GM18907 (cell line): ENCODE measurements around the gene PRKN.
"Not testable (repeated sequence)": the region's sequence is repeated elsewhere in the genome, so short reads cannot be mapped to it uniquely, and the experiment has no call there.

ENCODE experiments used
- ATAC-seq: cut with Tn5 transposase; IDR thresholded peaks from one replicate; pipeline ENCODE4 v1.9.1; 2021; ENCODE audit warnings: mild to moderate bottlenecking, moderate library complexity; ENCODE audit not compliant: unreplicated experiment

PRKN gene

GRCh38 chr6:162390961-162391811 lies 336.4 kb downstream of the PRKN start:
- ATAC-seq, result not testable (repeated sequence)

DNA sequence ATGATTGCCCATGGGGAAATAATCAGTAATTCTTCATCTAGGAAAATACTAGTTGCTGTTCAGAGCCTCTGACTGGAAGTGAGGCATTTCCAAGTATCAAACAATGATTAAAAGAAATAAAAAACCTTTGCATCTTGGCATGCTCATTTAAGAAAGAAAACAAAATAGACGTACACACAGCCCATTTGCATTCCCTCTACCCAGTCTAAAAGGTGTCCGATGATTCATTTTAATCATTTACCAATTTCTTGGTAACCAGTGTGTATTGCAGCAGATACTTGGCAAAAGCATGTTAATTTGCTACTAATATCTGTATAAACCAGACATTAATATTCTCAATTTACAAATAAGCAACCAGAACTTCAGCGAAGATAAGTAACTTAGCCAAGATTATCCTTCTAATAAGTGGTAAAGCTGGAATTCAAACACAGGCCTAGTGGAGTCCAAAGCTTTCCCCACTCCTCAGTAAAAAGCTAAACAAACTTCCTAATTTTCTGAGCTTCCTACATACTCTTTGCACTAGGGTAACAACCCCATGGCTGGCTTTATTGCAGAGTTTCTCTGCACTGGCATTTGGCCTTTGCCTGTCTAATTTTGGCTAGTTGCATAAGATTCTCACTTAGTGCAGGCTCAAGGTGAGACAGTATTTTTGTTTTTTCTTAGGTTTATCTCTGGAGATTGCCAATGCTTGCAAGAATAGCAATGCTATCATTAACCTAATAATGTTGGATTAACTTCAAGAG lies 338.1 kb downstream of the PRKN start:
- ATAC-seq, result no peak

DNA sequence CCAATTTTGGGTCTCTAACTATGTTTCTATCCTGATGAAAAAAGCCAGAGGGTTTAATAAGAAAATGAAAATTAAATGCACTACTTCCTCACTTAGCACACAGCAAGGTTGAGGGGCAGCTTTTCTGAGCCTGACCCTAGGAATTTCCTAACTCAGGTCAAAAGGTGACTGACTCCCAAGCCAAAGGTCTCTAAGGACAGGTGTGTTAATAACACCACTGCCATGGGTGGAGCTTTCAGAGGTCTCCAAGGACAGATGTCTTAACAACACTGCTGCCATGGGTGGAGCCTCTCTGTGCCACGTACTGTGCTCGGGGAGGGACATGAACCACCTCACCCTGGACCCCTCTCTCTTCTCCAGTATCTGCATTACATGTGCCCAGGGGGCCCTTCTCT lies 339.2 kb downstream of the PRKN start:
- no peak for ATAC-seq

GRCh38 chr6:162387718-162388382 lies 339.7 kb downstream of the PRKN start:
- ATAC-seq, result no peak

DNA sequence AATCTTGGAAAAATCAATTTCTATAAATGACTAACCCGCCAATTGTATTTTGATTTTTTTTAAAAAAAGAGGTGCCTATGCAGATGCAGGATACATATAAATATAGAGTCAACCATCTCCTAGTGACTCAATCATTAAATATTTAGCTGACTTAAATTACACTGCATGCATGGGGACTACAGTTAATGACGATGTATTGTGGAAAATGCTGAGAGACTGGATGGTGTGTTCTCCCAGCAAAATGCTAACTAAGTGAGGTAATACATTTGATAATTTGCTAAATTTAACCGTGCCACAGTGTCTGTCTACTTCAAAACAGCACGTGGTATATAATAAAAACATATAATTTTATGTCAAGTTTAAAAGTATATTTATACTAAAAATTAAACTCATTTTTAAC lies 341.6 kb downstream of the PRKN start:
- no peak for ATAC-seq

DNA sequence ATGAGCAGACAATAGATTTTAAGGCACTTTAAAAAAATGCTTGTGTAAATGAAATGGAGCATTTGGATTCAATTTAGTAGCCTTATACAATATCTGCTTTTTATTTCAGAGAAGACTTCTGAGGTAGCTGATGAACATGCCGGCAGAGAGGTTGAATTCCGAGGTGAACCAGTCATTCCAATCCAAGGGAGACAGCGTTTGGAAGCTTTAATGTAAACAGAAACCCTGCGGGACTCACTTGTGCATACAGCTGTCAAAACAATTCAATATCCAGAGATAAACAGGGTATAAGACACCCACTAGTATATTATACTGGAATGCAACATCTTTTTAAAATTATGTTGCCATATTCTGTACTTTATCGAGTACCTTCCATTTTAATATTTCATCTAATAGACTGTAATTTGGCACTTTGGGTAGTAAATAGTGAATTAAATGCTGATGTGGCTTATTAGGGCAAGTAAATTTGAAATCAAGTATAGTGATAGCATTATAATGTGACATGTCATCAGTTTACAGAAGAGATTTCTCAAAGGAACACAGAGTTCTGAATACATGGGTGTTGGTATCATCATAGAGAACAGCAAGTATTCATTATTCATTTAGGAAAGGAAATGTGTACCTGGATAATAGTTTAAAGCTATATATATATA lies 347.7 kb downstream of the PRKN start:
- ATAC-seq, result no peak

- no peak for ATAC-seq
Observed at GRCh38 chr6:162377735-162378134, 349.8 kb downstream of the PRKN start.

DNA sequence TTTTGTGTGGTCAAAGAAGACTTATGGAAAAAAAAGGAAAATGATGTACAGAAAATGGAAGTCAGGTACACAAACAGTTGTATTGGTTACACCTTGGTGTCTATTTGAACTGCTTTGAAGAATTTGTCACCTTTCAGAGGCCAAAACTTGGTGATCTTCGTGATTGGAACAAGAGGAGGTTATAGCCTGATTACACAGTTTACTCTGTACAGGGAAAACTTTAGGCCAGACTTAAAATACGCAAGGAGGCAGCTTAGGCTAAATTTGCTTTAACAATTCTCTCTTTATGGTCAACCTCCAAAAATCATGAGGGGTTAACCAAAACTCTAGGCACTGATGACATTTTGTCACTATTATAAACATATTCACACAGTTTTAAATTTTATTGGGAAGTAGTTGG lies 353.7 kb downstream of the PRKN start:
- no peak for ATAC-seq

DNA sequence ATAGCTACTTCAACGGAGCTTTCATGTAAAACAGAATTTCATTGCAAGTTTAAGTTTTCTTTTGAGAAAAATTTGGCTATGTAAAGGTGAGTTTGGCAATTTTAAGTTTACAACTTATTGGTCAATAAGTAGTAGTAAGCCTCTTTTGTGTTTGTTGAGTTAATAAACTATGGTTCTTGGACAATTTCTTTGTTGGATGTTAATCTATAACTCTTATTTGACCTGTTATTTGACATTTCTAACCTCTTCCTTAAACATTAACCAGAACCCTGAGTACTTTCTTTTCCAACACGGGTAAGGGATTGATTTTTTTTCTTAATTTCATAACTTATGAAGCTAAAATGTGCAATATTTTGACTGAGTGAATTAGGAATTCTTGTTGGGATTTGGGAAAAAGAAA lies 354.4 kb downstream of the PRKN start:
- ATAC-seq, result no peak

- ATAC-seq, result no peak
Observed at GRCh38 chr6:162372106-162372505, 355.5 kb downstream of the PRKN start.

- ATAC-seq, result no peak
Observed at GRCh38 chr6:162371121-162371520, 356.4 kb downstream of the PRKN start.

GRCh38 chr6:162369091-162369490 lies 358.5 kb downstream of the PRKN start:
- no peak for ATAC-seq

GRCh38 chr6:162364488-162364887 lies 363.1 kb downstream of the PRKN start:
- ATAC-seq, result no peak

DNA sequence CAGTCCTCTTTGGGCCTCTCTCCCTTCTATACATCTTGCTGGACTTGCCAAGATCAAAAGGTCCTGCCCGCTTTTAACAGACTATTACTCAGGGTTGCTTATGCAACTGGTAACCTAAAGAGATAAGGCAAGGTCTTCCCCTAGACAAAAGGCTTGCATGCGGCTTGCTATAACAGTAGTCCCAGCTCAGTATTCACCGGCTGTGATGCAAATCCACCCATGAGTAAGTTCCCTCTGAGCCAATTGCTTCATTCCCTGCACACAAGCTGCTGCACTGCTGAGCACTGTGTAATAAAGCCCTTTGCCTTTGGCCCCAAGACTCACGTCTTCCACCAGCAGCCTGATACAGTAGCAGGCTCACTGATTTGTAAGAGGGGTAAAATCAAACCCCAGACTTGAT lies 363.8 kb downstream of the PRKN start:
- ATAC-seq, result no peak

- no peak for ATAC-seq
Observed at GRCh38 chr6:162360901-162361567, 366.5 kb downstream of the PRKN start.

DNA sequence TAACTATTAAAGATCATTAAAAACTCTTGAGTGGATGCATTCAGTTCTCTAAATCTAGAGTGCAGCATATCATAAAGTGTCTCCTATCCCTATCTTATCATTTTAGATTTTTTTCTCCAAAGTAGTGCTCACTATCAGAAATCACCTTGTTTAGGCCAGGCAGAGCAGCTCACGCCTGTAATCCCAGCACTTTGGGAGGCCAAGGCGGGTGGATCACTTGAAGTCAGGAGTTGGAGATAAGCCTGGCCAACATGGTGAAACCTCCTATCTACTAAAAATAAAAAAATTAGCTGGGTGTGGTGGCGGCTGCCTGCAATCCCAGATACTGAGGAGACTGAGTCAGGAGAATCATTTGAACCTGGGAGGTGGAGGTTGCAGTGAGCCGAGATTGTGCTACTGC lies 368.9 kb downstream of the PRKN start:
- ATAC-seq, result no peak

GRCh38 chr6:162345051-162345511 lies 382.5 kb downstream of the PRKN start:
- no peak for ATAC-seq

- ATAC-seq, result no peak
Observed at GRCh38 chr6:162344646-162345010, 382.9 kb downstream of the PRKN start.

GRCh38 chr6:162343936-162344645 lies 383.5 kb downstream of the PRKN start:
- ATAC-seq, result no peak
